ENCODE measurements around the gene PIK3C3. TPM values are rescaled to one million over a fixed set of nuclear protein-coding genes. Genes with fewer than 3 reads are reported as not detected.
"Not testable (repeated sequence)": the region's sequence is repeated elsewhere in the genome, so short reads cannot be mapped to it uniquely, and the experiment has no call there.

The PIK3C3 gene
- total RNA-seq, 2 donors from 2014 or later: 48.7 to 51.2 TPM

DNA sequence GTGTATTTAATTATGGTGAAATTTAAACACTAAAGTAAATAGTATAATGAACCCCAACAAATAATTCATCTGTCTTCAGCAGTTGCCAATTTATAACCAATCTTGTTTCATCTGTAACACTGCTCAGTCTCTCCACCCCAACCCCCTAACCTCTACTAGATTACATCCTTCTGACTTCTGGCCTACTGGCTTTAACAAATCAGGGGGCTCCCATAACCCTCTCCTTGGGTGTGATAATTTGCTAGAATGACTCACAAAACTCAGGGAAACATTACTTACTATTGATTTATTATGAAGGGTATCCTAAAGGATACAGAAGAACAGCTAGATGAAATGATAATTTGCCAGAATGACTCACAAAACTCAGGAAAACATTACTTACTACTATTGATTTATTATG is 50.7 kb downstream of the PIK3C3 start:
- intact Hi-C loops (cut with DNase I): no loop called here
- no peak for DNase-seq (ENCODE audit: low spot score)

DNA sequence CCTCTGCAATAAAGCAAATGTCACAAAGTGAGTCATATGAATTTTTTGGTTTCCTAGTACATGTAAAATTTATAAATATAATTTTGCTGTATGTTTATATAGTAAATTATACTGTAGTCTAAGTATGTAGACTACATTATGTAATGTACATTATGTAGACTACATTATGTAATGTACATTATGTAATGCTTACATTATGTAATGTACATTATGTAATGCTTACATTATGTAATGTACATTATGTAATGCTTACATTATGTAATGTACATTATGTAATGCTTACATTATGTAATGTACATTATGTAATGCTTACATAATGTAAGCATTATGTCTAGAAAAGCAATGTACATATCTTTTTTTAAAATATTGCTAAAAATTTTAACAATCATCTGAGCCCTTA is 54.4 kb downstream of the PIK3C3 start:
- intact Hi-C loops (cut with DNase I): not testable (repeated sequence)

DNA sequence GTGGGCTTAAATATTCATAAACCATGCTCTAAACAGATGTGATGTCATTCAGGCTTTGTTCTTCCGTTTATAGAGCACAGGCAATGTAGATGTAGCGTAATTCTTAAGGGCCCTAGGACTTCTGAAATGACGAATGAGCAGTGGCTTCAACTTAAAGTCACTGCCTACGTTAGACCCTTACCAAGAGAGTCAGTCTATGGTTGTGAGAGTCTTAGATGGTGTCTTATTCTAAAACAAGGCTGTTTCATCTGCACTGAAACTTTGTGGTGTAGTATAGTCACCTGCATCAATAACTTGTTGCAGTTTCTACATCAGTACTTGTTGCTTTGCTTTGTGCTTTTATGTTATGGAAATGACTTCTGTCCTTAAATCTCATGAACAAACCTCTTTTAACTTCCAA is 56.0 kb downstream of the PIK3C3 start:
- intact Hi-C loops (cut with DNase I): no loop called here
- no peak for DNase-seq (ENCODE audit: low spot score)

More for the DNA sequence above, 54.4 kb downstream of the PIK3C3 start:
- DNase-seq (ENCODE audit: low spot score): not testable (repeated sequence)

DNA sequence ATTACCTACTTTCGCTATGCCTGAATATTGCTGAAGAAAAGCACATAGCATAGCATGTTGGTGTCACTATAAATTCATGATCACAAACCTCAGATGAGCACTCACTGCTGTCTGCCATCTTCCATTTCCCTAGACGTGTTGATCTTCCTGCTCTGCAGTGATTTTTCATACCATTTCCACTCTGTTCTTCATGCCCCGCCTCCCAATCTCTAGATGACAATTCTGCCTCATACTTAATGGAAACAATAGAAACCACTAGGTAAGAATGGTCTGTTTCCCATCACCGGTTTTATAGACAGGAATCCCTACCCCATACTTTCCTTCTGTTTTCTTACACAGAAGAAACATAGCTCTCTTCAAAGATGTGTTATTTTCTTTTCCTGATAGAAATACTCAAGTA is 63.8 kb downstream of the PIK3C3 start:
- intact Hi-C loops (cut with DNase I): no loop called here
- no peak for DNase-seq (ENCODE audit: low spot score)

DNA sequence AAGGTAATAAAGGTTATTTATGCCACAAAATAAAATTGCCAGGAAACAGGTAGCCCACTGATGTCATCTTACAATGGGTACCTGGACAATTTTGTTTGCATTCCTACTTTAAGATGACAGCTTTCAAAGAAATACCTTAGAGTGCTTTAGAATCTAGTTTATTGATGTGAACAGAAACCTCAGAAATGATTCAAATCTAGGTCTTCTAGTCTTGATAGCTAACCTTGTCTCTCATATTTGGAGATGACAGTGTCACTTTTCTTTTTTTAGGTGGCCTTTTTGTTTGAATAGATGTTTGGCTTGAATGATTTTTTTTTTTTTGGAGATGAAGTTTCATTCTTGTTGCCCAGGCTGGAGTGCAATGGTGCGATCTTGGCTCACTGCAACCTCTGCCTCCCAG is 69.1 kb downstream of the PIK3C3 start:
- no peak for DNase-seq (ENCODE audit: low spot score)
- intact Hi-C loops (cut with DNase I): no loop called here

DNA sequence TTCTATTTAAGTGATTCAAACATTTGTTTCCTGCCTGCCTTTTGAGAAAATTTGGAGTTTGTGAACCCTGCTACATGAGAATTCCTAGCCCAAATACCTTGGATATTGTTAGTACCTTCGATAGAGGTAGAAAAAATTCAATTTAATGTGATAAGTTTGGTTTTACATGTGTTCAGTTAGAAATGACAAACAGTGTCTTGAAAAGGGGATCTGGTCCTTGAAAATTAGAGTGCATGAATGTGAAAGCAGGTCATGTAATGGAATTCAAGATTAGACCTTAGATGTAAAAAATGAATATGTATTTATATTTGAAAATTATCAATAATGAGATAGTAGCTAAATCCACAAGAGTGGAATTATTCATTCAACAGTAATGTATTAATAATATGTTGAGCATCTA is 70.5 kb downstream of the PIK3C3 start:
- no peak for DNase-seq (ENCODE audit: low spot score)
- intact Hi-C loops (cut with DNase I): no loop called here

DNA sequence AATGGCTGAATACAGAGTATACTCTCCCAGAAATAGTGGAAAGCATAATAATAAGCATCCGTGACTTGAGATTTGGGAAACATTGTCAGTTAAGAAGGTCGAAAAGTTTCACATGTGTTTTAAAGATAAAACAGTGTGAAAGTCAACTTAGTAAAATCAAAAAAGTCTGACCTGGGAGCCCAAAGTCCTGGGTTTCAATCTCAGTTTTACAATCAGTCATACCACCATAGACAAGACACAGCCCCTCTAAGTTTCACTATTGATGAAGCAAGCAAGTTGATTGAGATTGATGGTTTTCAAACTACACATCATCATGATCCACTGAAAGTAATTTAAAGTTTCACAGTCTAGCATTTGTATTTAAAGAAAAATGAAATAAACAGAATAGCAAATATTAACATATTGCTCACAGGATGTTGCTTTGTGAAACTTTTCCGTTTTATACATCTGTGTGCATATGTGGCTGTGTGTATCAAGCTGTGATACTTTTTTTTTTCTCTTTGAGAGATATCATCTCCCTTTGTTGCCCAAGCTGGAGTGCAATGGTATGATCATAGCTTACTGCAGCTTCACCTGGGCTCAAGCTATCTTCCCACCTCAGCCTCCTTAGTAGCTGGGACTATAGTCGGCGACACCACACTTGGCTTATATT is 71.1 kb downstream of the PIK3C3 start:
- intact Hi-C loops (cut with DNase I): no loop called here
- no peak for DNase-seq (ENCODE audit: low spot score)

DNA sequence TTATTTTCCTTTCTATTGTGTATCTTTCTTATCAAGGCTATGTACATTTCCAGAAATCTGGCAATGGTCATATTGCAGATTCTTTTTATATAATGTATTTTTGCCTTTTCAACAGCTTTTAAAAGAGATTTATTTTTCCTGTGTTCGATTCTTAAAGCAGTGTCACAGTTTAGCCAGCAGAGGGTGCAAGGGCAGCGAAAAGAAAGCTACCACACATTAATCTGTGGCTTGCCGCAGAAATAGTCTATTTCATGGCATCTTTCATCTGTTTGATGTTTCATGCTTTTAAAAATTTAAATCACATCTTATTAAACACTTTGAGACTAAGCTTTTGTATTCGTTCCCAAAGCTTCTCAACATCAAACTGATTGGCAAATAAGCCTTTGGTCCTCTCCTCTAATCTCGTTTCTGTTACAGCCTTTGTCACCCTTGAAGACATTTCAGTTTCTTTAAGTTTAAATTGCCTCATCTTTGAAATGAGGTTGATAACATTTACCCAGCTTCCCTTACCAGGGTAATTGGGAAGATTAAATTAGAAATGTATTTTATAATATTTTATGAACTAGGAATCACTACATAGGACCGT is 73.3 kb downstream of the PIK3C3 start:
- no peak for DNase-seq (ENCODE audit: low spot score)
- intact Hi-C loops (cut with DNase I): no loop called here

DNA sequence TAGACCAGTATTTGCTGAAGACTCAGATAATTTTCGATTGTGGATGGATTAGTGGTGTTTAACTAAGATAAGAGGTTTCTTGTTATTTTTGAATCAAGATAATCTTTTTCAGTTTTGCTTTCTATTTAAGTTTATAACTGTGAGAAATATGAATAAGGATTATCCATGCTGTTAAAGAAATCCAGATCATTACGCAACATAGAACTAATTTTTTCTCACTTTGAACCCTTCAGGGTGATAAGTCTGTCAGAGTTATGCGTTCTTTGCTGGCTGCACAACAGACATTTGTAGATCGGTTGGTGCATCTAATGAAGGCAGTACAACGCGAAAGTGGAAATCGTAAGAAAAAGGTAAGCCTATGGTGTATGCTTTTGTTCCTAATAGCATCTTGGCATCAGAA is 74.1 kb downstream of the PIK3C3 start:
- intact Hi-C loops (cut with DNase I): no loop called here
- no peak for DNase-seq (ENCODE audit: low spot score)

DNA sequence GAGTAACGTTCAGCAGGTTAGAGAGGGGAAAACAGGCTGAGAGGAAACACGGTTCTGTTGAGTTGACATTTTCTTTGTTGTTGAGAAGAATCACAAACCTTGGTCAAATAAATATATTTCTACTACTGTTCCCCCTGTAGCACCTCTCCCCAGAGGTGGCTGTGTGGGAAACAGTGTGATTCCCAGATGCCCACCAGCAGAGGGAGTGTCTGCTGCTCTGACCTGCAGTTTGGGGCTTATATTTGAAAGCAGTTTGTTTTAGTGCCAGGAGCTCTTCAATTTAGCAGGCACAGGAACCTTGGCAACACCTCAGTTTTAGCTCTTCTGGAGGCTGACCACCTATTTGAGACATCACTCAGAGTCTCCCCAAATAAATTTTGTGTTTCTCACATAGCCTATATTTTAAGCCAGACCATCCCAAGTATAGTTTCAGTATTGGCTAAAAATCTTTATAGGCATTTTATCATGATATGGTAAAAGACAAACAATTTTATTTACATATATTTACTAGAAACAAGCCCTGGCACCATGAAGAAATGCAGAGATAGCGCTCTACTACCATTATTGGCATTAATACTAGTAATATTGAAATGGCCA is 75.7 kb downstream of the PIK3C3 start:
- intact Hi-C loops (cut with DNase I): no loop called here
- DNase-seq (ENCODE audit: low spot score): no peak

DNA sequence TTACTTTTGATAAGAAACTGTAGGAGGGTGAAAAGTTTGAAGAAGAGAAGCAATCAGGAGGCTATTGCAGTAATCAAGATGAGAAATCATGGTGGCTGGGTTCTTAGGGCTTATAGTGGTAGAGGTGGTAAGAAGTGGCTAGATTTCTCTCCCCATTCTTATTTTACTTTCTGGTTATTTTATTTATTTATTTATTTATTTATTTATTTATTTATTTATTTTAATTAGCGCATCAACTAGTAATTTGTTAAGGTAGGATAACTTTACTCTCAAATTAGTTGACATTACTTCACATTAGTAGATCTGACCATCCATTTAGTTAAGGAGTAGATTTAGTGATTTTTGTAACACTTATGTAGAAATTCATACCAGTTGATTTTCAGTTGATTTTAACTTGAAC is 77.4 kb downstream of the PIK3C3 start:
- intact Hi-C loops (cut with DNase I): no loop called here
- no peak for DNase-seq (ENCODE audit: low spot score)

DNA sequence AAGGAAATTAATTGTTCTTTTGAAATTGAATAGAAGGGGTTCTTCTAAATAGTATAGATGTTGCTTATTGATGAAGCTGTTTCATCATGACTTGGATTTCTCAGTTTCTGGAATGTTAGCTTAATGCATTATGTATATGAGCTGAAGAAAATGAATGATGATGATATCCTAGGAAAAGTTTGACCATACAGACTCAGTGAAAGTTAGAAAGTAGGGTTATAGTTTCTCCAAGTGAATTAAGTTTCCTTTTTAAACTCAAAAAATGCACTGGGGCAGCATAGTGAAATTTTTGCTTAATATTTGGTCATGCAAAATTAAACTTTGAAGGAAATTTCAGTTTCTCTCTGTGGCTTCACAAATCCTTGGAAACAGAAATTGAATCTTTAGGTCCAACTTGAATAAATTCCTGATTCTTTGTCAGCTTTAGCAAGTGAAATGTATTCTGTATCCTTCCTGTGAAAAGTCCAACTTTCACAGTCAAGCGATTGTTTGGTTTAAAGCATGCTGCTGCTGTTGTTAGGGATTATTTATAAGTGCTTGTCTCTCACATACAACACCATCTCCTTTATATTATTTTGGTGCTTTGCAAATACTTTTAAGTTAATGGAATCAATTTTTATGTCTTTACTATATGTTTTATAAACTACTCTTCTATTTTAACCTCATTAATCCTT is 78.2 kb downstream of the PIK3C3 start:
- no peak for DNase-seq (ENCODE audit: low spot score)
- intact Hi-C loops (cut with DNase I): no loop called here

DNA sequence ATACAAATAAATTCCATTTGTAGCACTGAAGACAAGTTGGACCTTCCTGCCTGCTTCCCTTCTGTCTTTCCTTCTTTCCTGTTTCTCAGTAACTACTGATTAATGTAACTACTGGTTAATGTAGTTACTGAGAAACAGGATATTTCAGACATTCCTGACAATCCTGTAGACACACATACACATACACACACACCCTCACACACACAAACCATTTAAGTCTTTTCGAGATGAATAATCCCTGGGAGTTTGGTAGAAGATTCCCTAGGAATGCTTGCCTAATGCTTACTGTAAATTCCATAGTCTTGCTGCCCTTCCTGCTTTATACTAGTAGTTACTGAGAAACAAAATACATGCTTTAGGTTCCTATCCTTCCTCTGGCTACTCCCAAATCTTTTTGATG is 83.9 kb downstream of the PIK3C3 start:
- intact Hi-C loops (cut with DNase I): no loop called here
- no peak for DNase-seq (ENCODE audit: low spot score)

DNA sequence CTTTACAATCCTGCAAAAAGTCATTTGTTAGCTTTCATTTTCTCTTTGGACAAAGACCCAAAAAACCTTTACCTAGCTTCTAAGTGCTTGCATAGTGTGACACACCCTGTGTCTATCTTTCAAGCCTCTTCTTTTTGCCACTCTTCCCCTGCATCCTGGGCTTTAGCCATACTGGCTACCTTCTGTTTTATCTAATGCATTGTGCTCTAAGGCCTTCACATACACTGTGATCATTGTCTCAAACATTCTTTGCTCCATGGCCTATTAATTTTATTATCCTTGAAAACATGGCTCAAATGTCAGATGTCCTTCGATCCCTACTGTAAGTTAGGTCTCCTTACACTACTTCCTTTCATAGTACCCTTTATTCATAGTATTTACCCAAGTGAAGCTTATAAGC is 84.4 kb downstream of the PIK3C3 start:
- intact Hi-C loops (cut with DNase I): no loop called here
- no peak for DNase-seq (ENCODE audit: low spot score)

DNA sequence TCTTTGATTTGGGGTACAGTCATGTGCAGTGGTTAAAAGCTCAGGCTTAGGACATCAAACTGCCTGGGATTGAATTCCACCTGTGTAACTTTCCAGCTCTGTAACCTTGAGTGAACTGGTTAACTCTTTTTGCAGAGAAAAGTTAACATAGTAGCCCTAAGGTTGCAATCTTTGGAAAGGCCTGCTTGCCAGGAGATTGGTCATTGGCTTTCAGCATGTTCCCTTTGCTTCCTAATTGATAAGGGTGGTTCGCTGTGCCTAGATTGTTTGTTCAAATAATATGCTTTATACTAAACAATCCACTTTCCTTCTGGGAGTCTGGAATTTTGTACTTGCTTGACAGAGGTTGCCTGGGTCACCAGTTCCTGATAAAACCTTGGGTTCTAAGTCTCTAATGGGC is 86.8 kb downstream of the PIK3C3 start:
- DNase-seq (ENCODE audit: low spot score): no peak
- intact Hi-C loops (cut with DNase I): no loop called here

DNA sequence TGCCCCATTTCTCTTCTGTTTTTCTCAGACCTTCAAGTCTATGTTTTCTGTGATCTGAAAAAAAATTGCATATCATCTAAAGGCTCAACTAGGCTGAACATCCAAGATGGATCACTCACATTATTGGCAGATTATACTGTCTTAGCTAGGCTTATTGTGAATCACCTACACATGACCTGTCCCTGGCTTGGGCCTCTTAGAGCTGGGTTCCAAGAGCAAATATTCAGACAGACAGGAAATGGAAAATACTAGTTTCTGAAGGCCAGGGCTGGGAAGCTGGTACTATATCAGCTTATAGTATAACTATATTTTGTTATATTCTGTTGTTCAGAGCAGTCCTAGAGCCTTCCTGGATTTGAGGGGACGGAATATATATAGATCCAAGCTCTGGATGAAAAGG is 90.3 kb downstream of the PIK3C3 start:
- intact Hi-C loops (cut with DNase I): no loop called here

DNA sequence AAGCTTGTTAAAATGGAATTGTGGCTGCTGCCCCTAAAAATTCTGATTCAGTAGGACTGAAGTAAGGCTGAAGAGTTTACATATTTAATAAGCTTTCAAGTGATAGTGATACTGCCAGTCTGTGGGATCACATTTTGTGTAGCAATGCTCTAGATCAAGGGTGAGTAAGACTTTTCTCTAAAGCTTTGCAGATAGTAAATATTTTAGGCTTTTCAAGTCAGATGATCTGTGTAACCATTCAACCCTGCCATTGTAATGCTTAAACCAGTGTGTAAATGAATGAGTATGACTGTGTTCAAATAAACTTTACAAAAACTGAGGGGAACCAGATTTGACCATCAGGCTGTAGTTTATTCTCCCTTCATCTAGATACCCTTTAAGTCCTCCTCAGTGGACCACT is 92.7 kb downstream of the PIK3C3 start:
- DNase-seq (ENCODE audit: low spot score): no peak
- intact Hi-C loops (cut with DNase I): no loop called here

More for the DNA sequence above, 90.3 kb downstream of the PIK3C3 start:
- DNase-seq (ENCODE audit: low spot score): no peak

DNA sequence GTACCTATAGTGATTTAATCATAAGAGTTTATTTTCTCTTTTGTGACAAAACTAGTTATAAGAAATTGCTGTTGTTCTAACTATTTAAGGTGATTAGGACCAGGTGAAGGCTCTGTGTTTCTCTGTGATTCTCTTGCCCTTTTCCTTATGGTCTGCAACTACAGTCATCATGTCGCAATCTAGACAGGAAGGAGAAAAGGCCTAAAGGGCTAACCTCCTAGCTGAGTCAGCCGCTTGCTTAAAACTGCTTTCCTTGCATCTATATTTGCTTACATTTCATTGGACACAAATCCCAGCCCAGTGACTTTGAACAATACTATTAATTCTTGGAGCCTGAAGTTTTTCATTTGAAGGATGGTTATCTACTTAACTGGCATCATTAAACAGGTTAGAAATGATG is 93.1 kb downstream of the PIK3C3 start:
- DNase-seq (ENCODE audit: low spot score): no peak
- intact Hi-C loops (cut with DNase I): no loop called here

DNA sequence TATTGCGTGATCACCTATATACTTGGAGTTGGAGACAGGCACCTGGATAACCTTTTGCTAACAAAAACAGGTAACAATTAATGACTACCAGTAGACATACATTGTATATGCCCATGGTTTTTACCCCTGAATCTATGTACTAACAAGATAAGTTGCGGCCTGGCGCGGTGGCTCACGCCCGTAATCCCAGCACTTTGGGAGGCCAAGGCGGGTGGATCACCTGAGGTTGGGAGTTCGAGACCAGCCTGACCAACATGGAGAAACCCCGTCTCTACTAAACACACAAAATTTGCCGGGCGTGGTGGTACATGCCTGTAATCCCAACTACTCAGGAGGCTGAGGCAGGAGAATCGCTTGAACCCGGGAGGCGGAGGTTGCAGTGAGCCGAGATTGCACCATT is 94.5 kb downstream of the PIK3C3 start:
- DNase-seq (ENCODE audit: low spot score); intact Hi-C loops (cut with DNase I): not testable (repeated sequence)

DNA sequence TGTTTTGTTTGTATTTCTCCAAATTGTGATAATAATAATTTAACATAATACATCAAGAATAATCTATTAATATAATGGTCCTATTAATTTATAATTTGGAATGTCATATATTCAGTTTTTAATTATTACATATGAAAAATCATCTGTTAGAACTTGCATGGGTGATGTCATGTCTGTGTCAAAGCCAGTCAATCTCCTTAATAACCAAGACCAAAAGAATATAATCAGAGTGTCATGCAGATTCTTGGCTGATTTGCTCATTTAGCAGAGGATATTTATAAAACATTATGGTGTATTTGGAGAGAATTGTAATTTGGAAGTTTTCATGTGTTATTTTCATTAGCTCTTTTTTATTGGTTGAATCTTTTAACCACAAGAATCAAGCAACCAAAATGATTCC is 96.4 kb downstream of the PIK3C3 start:
- no peak for DNase-seq (ENCODE audit: low spot score)
- intact Hi-C loops (cut with DNase I): no loop called here

All from posterior vena cava (tissue), 2 donors.